ENCODE data around the gene RAB31. TPM values are rescaled to one million over a fixed set of nuclear protein-coding genes. Genes with fewer than 3 reads are reported as not detected.

Gene RAB31
- total RNA-seq, 1 donor from 2014 or later, result 44.2 TPM

GRCh38 chr18:9884090-9884489, 176.0 kb downstream of the RAB31 start:
- no peak overlapping the region for H3K4me3 ChIP-seq (ENCODE audit: low read depth, low read length)
- no peaks in the 10 kb centered on the region for H3K27me3 ChIP-seq (ENCODE audit: control insufficient read depth, insufficient read depth, low read length)
- H3K36me3 ChIP-seq (ENCODE audit: control insufficient read depth, insufficient read depth, low read length), result no peaks in the 10 kb centered on the region
- no peak for TF ChIP-seq CTCF (IDR thresholded peaks at IDR 0.05; ENCODE audit: insufficient read depth, low read length, poor library complexity, severe bottlenecking)
- DNase-seq (ENCODE audit: low read depth), result no peak

- Histone ChIP-seq H3K4me3 (ENCODE audit: low read depth, low read length) (no peak overlapping the region), H3K36me3 (ENCODE audit: control insufficient read depth, insufficient read depth, low read length) (no peaks in the 10 kb centered on the region), H3K27me3 (ENCODE audit: control insufficient read depth, insufficient read depth, low read length) (no peaks in the 10 kb centered on the region)
- no peak for TF ChIP-seq CTCF (IDR thresholded peaks at IDR 0.05; ENCODE audit: insufficient read depth, low read length, poor library complexity, severe bottlenecking)
- no peak for DNase-seq (ENCODE audit: low read depth)
These were observed 176.5 kb downstream of the RAB31 start for GRCh38 chr18:9884532-9885140.

- H3K36me3 ChIP-seq (ENCODE audit: control insufficient read depth, insufficient read depth, low read length), result no peaks in the 10 kb centered on the region
- no peak for DNase-seq (ENCODE audit: low read depth)
- H3K27me3 ChIP-seq (ENCODE audit: control insufficient read depth, insufficient read depth, low read length), result no peaks in the 10 kb centered on the region
- no peak for TF ChIP-seq CTCF (IDR thresholded peaks at IDR 0.05; ENCODE audit: insufficient read depth, low read length, poor library complexity, severe bottlenecking)
- H3K4me3 ChIP-seq (ENCODE audit: low read depth, low read length), result no peak within 1 kb of the TSS
These were observed 177.3 kb downstream of the RAB31 start, which contains the start of gene TXNDC2 for GRCh38 chr18:9885170-9886004. TXNDC2 (plus strand) TSS chr18:9885973; CDS start chr18:9886681, 708 bp downstream.

- no peaks in the 10 kb centered on the region for H3K36me3 ChIP-seq (ENCODE audit: control insufficient read depth, insufficient read depth, low read length)
- TF ChIP-seq CTCF (IDR thresholded peaks at IDR 0.05; ENCODE audit: insufficient read depth, low read length, poor library complexity, severe bottlenecking), result no peak
- no peak for DNase-seq (ENCODE audit: low read depth)
- H3K4me3 ChIP-seq (ENCODE audit: low read depth, low read length), result no peak overlapping the region
- no peaks in the 10 kb centered on the region for H3K27me3 ChIP-seq (ENCODE audit: control insufficient read depth, insufficient read depth, low read length)
These were observed 177.9 kb downstream of the RAB31 start for GRCh38 chr18:9886005-9886348.

GRCh38 chr18:9887992-9888391, 179.9 kb downstream of the RAB31 start:
- TF ChIP-seq CTCF (IDR thresholded peaks at IDR 0.05; ENCODE audit: insufficient read depth, low read length, poor library complexity, severe bottlenecking), result no peak
- Histone ChIP-seq H3K27me3 (ENCODE audit: control insufficient read depth, insufficient read depth, low read length) (no peaks in the 10 kb centered on the region), H3K4me3 (ENCODE audit: low read depth, low read length) (no peak overlapping the region), H3K36me3 (ENCODE audit: control insufficient read depth, insufficient read depth, low read length) (no peaks in the 10 kb centered on the region)
- DNase-seq (ENCODE audit: low read depth), result no peak
